H1 (cell line): ENCODE results near the gene TMEM253. TPM values are rescaled to one million over a fixed set of nuclear protein-coding genes. Genes with fewer than 3 reads are reported as not detected.

Experiments
- CTCF ChIA-PET: fragments of 300-600 bp; sonication (Branson Sonifier 250); formaldehyde crosslinking; loops from one replicate; lab custom pipeline; 2021; ENCODE audit not compliant: partially characterized antibody; lab: Charles Lee
- POLR2A ChIA-PET: fragments of 300-600 bp; sonication (Branson Sonifier 250); formaldehyde crosslinking; loops from one replicate; lab custom pipeline; 2021; ENCODE audit warnings: inconsistent platforms; ENCODE audit not compliant: partially characterized antibody; lab: Charles Lee
- DNase-seq, 2 experiments: peaks; one replicate each; pipeline versions ENCODE4 v3.0.0 to v3.0.0-alpha.2; 2010 to 2022; ENCODE audit warnings: low spot score in 2 of 2, low read depth in 1 of 2, mixed read lengths in 1 of 2
- FAIRE-seq: peaks from 2 replicates; lab custom pipeline; 2011; peaks lifted over from hg19 to GRCh38; lab: Jason Lieb, UNC
- H2AFZ ChIP-seq: 2 replicates; pipeline ENCODE4 v1.8.1; 2012; ENCODE audit warnings: low read length, inconsistent platforms
- H2AK5ac ChIP-seq: 2 replicates; pipeline ENCODE4 v1.6.1; 2013; ENCODE audit warnings: low read depth, low read length
- H2BK120ac ChIP-seq: replicated peaks from 2 replicates; pipeline ENCODE3; 2013; ENCODE audit warnings: low read depth, low read length, inconsistent platforms
- H2BK12ac ChIP-seq: 2 replicates; pipeline ENCODE4 v1.6.1; 2013; ENCODE audit warnings: low read depth, low read length
- H2BK15ac ChIP-seq: 2 replicates; pipeline ENCODE4 v1.6.1; 2013; ENCODE audit warnings: low read length
- H2BK20ac ChIP-seq: 2 replicates; pipeline ENCODE4 v1.6.1; 2013; ENCODE audit warnings: low read length
- H2BK5ac ChIP-seq: 2 replicates; pipeline ENCODE4 v1.6.1; 2013; ENCODE audit warnings: low read depth, low read length
- H3K14ac ChIP-seq: 2 replicates; pipeline ENCODE4 v1.6.1; 2013; ENCODE audit warnings: inconsistent platforms; ENCODE audit not compliant: insufficient read length
- H3K18ac ChIP-seq: 2 replicates; pipeline ENCODE4 v1.6.1; 2013; ENCODE audit warnings: low read length; ENCODE audit errors: extremely low read depth
- H3K23ac ChIP-seq: 2 replicates; pipeline ENCODE4 v1.6.1; 2013; ENCODE audit warnings: inconsistent platforms; ENCODE audit not compliant: insufficient read length
- H3K23me2 ChIP-seq: 2 replicates; pipeline ENCODE4 v1.6.1; 2013; ENCODE audit warnings: low read depth, low read length
- H3K27ac ChIP-seq: 2 replicates; pipeline ENCODE4 v1.6.1; 2011; ENCODE audit warnings: low read depth, low read length, inconsistent platforms
- H3K27me3 ChIP-seq, 4 experiments: replicated peaks in 1 of 4; 1 replicate in 1 of 4; 2 replicates in 3 of 4; pipeline versions ENCODE4 v1.6.1 to v1.8.1; 2011 to 2013; ENCODE audit warnings: low read length in 3 of 4, mild to moderate bottlenecking in 3 of 4, inconsistent platforms in 2 of 4, mixed read lengths in 2 of 4, moderate library complexity in 1 of 4; ENCODE audit not compliant: control insufficient read depth in 3 of 4, insufficient read depth in 3 of 4; ENCODE audit errors: extremely low read depth in 1 of 4
- H3K36me3 ChIP-seq, 4 experiments: 2 replicates each; pipeline versions ENCODE4 v1.6.1 to v1.8.1; 2011 to 2013; ENCODE audit warnings: mild to moderate bottlenecking in 4 of 4, low read length in 3 of 4, moderate library complexity in 2 of 4, control low read depth in 1 of 4, inconsistent platforms in 1 of 4; ENCODE audit not compliant: insufficient read depth in 4 of 4, control insufficient read depth in 2 of 4
- H3K4ac ChIP-seq: replicated peaks from 2 replicates; pipeline ENCODE3; 2013; ENCODE audit warnings: low read length, low read depth, mixed read lengths, inconsistent platforms; ENCODE audit not compliant: insufficient read length
- H3K4me1 ChIP-seq, 4 experiments: replicated peaks in 1 of 4; 1 replicate in 1 of 4; 2 replicates in 3 of 4; pipeline versions ENCODE4 v1.6.1 to v1.8.1; 2011 to 2013; ENCODE audit warnings: low read length in 3 of 4, inconsistent platforms in 2 of 4, mixed read lengths in 1 of 4; ENCODE audit not compliant: insufficient read depth in 4 of 4, control insufficient read depth in 3 of 4
- H3K4me2 ChIP-seq, 2 experiments: 2 replicates each; pipeline versions ENCODE4 v1.6.1 to v1.8.1; 2011 to 2013; ENCODE audit warnings: low read depth in 2 of 2, low read length in 2 of 2, control low read depth in 1 of 2, inconsistent platforms in 1 of 2, mild to moderate bottlenecking in 1 of 2; ENCODE audit not compliant: insufficient read depth in 1 of 2
- H3K4me3 ChIP-seq, 4 experiments: fragments of 200-600, 300-600 bp in 1 of 4; sonication (generic), shearing (Covaris generic), sonication (Bioruptor Twin) in 1 of 4; 2 replicates each; pipeline versions ENCODE4 v1.5.1 to v1.8.1; 2011 to 2016; ENCODE audit warnings: low read length in 4 of 4, low read depth in 3 of 4, control low read depth in 2 of 4, inconsistent platforms in 2 of 4, mild to moderate bottlenecking in 2 of 4, mixed read lengths in 1 of 4, moderate library complexity in 1 of 4; ENCODE audit not compliant: insufficient read depth in 2 of 4; ENCODE audit errors: extremely low read depth in 1 of 4
- H3K56ac ChIP-seq: replicated peaks from 2 replicates; pipeline ENCODE3; 2013; ENCODE audit warnings: low read depth, mild to moderate bottlenecking, mixed read lengths, low read length, inconsistent platforms; ENCODE audit not compliant: insufficient read length
- H3K79me1 ChIP-seq: 2 replicates; pipeline ENCODE4 v1.6.1; 2013; ENCODE audit warnings: low read depth, low read length, control low read depth
- H3K79me2 ChIP-seq, 2 experiments: 2 replicates each; pipeline versions ENCODE4 v1.6.1 to v1.8.1; 2012 to 2013; ENCODE audit warnings: low read length in 2 of 2, mild to moderate bottlenecking in 2 of 2, inconsistent platforms in 1 of 2; ENCODE audit not compliant: insufficient read depth in 2 of 2, control insufficient read depth in 1 of 2
- H3K9ac ChIP-seq, 4 experiments: replicated peaks in 1 of 4; 1 replicate in 1 of 4; 2 replicates in 3 of 4; pipeline versions ENCODE4 v1.6.1 to v1.8.1; 2011 to 2013; ENCODE audit warnings: low read depth in 3 of 4, low read length in 3 of 4, control low read depth in 2 of 4, mild to moderate bottlenecking in 2 of 4, moderate library complexity in 2 of 4, inconsistent platforms in 1 of 4; ENCODE audit errors: extremely low read depth in 1 of 4
- H3K9me3 ChIP-seq, 2 experiments: 2 replicates each; pipeline versions ENCODE4 v1.6.1 to v1.8.1; 2012 to 2013; ENCODE audit warnings: mild to moderate bottlenecking in 2 of 2, moderate library complexity in 2 of 2, control low read depth in 1 of 2, inconsistent platforms in 1 of 2, low read depth in 1 of 2, low read length in 1 of 2, mixed read lengths in 1 of 2; ENCODE audit not compliant: insufficient read depth in 2 of 2
- H4K20me1 ChIP-seq, 2 experiments: replicated peaks in 1 of 2; 2 replicates each; pipeline versions ENCODE3 to v1.8.1; 2011 to 2013; ENCODE audit warnings: inconsistent platforms in 2 of 2, low read length in 2 of 2, mild to moderate bottlenecking in 1 of 2; ENCODE audit not compliant: insufficient read depth in 2 of 2, control insufficient read depth in 1 of 2
- H4K5ac ChIP-seq: 2 replicates; pipeline ENCODE4 v1.6.1; 2013; ENCODE audit warnings: low read length, low read depth, mixed read lengths, inconsistent platforms; ENCODE audit not compliant: insufficient read length
- H4K8ac ChIP-seq: 2 replicates; pipeline ENCODE4 v1.8.0; 2013; ENCODE audit warnings: mild to moderate bottlenecking, moderate library complexity, low read length, inconsistent platforms; ENCODE audit not compliant: insufficient read depth; ENCODE audit errors: extremely low read depth
- H4K91ac ChIP-seq: replicated peaks from 2 replicates; pipeline ENCODE3; 2013; ENCODE audit warnings: low read length, mixed read lengths, inconsistent platforms; ENCODE audit not compliant: insufficient read length
- ATF3 ChIP-seq: IDR thresholded peaks from 2 replicates; pipeline ENCODE4 v1.6.1; 2011; ENCODE audit warnings: low read depth, mild to moderate bottlenecking, low read length; ENCODE audit not compliant: insufficient read depth
- CEBPB ChIP-seq: IDR thresholded peaks from 2 replicates; pipeline ENCODE4 v1.6.1; 2012; ENCODE audit warnings: low read depth, low read length
- SIN3A ChIP-seq, 2 experiments: IDR thresholded peaks in 1 of 2; conservative IDR thresholded peaks in 1 of 2; 2 replicates each; pipeline ENCODE4 v1.6.1; 2011 to 2012; ENCODE audit warnings: low read length in 2 of 2, improper control_type of control experiment in 1 of 2, low read depth in 1 of 2, mild to moderate bottlenecking in 1 of 2
- WGBS, 2 experiments: shearing (Covaris generic) in 1 of 2; methylation state at CpG; one replicate each; pipeline versions ENCODE4 v1.1.6 to v1.1.7; 2013 to 2015; ENCODE audit warnings: low lambda C conversion rate in 2 of 2, mixed read lengths in 2 of 2, inconsistent platforms in 1 of 2, low coverage in 1 of 2, missing lambda C conversion rate in 1 of 2; ENCODE audit not compliant: insufficient replicate concordance in 2 of 2, insufficient coverage in 1 of 2, insufficient read length in 1 of 2; ENCODE audit errors: extremely low coverage in 1 of 2, missing lambda C conversion rate in 1 of 2; 5-methylcytosine and 5-hydroxymethylcytosine counted together
- polyA plus RNA-seq, 7 experiments: library from polyadenylated mRNA; depleted of rRNA in 3 of 7; stranded (reverse) in 5 of 7; unstranded in 2 of 7; fragments of >200 nt in 5 of 7; fragments of 200-250 nt in 2 of 7; gene quantifications; 1 replicate in 5 of 7; 2 replicates in 1 of 7; 4 replicates in 1 of 7; pipeline versions ENCODE4 v1.2.1 to v1.2.3, GENCODE V29; 2011 to 2013; ENCODE audit warnings: missing spikeins in 2 of 7, mixed read lengths in 2 of 7
- total RNA-seq: library from RNA; stranded (reverse); fragmentation: NEBNext Ultra II Directional; extraction: Animal tissue kit (Norgen Biotek cat#: 25700); gene quantifications from 2 replicates; pipeline ENCODE4 v1.2.1, GENCODE V29; 2021
- TF ChIP-seq, protein P1 (sequence below), 3 experiments: IDR thresholded peaks; 1 replicate in 2 of 3; 2 replicates in 1 of 3; pipeline versions ENCODE4 v1.5.1 to v1.6.1; 2011; ENCODE audit warnings: low read length in 3 of 3, mild to moderate bottlenecking in 3 of 3, inconsistent platforms in 2 of 3, low read depth in 1 of 3, moderate library complexity in 1 of 3; ENCODE audit not compliant: insufficient read depth in 1 of 3; ENCODE audit errors: control extremely low read depth in 1 of 3

TMEM253 gene
- total and polyA plus RNA-seq, 2 of the 8 experiments (the other 6 are each of a cell fraction or from before 2014, with no cell fraction given): 1.9 to 2.2 TPM

DNA sequence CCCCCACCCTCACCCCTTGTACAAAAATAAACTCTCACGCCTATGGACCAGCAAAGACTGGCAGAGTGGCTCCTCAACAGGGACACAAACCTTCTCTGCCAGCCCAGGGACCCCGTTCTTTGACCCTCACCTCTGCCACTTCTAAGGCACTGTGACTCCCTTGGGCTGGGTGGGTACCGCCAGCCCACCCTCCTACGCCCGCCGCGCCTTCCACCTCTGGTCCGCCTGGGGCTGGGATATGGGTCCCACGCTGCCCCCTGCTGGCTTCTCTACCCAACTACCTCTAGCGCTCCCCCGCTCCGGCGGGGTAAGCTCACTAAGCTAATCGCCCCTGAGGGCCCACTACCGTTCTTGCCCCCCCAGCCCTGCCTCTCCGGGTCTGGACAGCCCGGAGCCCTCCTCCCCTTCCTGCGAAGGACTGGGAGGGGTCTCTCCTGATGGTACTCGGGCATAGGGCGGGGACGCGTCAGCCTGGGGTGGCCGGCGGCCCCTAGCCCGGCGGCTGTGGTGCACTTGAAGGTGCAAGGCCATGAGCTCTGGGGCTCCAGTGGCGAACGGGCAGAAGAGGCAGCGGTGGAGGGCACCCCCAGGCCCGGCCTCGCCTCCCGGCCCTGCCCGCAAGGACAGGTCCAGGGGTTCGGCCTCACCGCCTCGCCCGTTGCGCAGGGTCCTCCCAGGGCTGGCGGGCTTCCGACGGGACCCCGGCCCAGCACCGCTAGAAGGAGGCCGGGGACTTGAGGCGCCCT, 10.5 kb upstream of the TMEM253 start:
- no peaks in the 10 kb centered on the region for H3K27me3 ChIP-seq
- H2BK5ac ChIP-seq: no peak overlapping the region
- peak in 1 of 2 experiments; percentile 90 for DNase-seq
- H3K4me1 ChIP-seq: peaks cover 14 to 21% (median 17%) of the 10 kb centered on the region in 4 experiments
- H4K20me1 ChIP-seq: peaks cover 13 to 19% of the 10 kb centered on the region in 2 experiments
- H4K5ac ChIP-seq: no peak overlapping the region
- H3K9me3 ChIP-seq: no peaks in the 10 kb centered on the region
- WGBS, 2 experiments: 89% methylated on average over 27 of the region's 45 CpGs; no CpG with 5 or more reads in 1 of the 2 experiments
- no peak overlapping the region for H2BK12ac ChIP-seq
- peaks cover 0 to 10% of the 10 kb centered on the region in 2 experiments; a peak in 2 of 4 replicates for H3K79me2 ChIP-seq
- no peak overlapping the region for H3K56ac ChIP-seq
- H3K4me2 ChIP-seq: no peak overlapping the region
- H3K14ac ChIP-seq: no peak overlapping the region
- H2BK20ac ChIP-seq: no peak overlapping the region
- H3K27ac ChIP-seq: no peak overlapping the region
- CTCF ChIA-PET: interaction anchor here (0.6 to 10.2 kb wide), 21 partner anchors 8 to 626 kb away, joined by 3 to 148 read pairs (median 5); partner anchors contain the start of genes ARHGEF40, RNASE8 and TMEM253
- H3K9ac ChIP-seq: no peak overlapping the region
- H3K79me1 ChIP-seq: peaks cover 8% of the 10 kb centered on the region; the same call in 1 of the 2 replicates
- H2AK5ac ChIP-seq: no peak overlapping the region
- H4K8ac ChIP-seq: no peak overlapping the region
- H2BK120ac ChIP-seq: no peak overlapping the region
- H3K23ac ChIP-seq: no peak overlapping the region
- H3K18ac ChIP-seq: no peak overlapping the region
- peaks cover 18 to 58% (median 51%) of the 10 kb centered on the region in 4 experiments for H3K36me3 ChIP-seq
- H3K23me2 ChIP-seq: peaks cover 5% of the 10 kb centered on the region; the same call in 1 of the 2 replicates
- no peak overlapping the region for H3K4me3 ChIP-seq
- no peak overlapping the region for H4K91ac ChIP-seq
- H2AFZ ChIP-seq: no peak overlapping the region
- POLR2A ChIA-PET: interaction anchor here (1.0 to 12.4 kb wide), 7 partner anchors 12 to 75 kb away, joined by 3 to 245 read pairs (median 4); partner anchors contain the start of genes ARHGEF40, NDRG2 and TMEM253
- no peak overlapping the region for H2BK15ac ChIP-seq
- FAIRE-seq: no peak
- H3K4ac ChIP-seq: no peak overlapping the region
- TF ChIP-seq CEBPB (no peak), ATF3 (no peak), SIN3A (conservative IDR thresholded peaks at IDR 0.05 in 1 of 2, IDR thresholded peaks at IDR 0.05 in 1 of 2; ENCODE audit: low read depth in 1 of 2, low read length in 2 of 2) (peak in 1 of 2 experiments; percentile 51; a peak in 1 of 4 replicates)
- TF ChIP-seq, protein P1, sequence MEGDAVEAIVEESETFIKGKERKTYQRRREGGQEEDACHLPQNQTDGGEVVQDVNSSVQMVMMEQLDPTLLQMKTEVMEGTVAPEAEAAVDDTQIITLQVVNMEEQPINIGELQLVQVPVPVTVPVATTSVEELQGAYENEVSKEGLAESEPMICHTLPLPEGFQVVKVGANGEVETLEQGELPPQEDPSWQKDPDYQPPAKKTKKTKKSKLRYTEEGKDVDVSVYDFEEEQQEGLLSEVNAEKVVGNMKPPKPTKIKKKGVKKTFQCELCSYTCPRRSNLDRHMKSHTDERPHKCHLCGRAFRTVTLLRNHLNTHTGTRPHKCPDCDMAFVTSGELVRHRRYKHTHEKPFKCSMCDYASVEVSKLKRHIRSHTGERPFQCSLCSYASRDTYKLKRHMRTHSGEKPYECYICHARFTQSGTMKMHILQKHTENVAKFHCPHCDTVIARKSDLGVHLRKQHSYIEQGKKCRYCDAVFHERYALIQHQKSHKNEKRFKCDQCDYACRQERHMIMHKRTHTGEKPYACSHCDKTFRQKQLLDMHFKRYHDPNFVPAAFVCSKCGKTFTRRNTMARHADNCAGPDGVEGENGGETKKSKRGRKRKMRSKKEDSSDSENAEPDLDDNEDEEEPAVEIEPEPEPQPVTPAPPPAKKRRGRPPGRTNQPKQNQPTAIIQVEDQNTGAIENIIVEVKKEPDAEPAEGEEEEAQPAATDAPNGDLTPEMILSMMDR (IDR thresholded peaks at IDR 0.05; ENCODE audit: control extremely low read depth in 1 of 3, insufficient read depth in 1 of 3, low read depth in 1 of 3, low read length in 3 of 3): peak; percentile 67 to 74 (median 69)
